Right lobe of liver (tissue), 4 donors: ENCODE measurements around the gene HCK.

Experiments used
- POLR2A ChIP-seq: fragments of 450-650 bp; IDR thresholded peaks from one replicate; pipeline ENCODE4 v1.6.1; 2017; ENCODE audit warnings: antibody characterized with exemption, mild to moderate bottlenecking
- TF ChIP-seq, protein P1 (sequence below), 4 donors: fragments of 200-600 bp in 3 of 4; fragments of 450-650 bp in 1 of 4; IDR thresholded peaks; one replicate each; pipeline versions ENCODE4 v1.5.1 to v1.8.0; 2016 to 2022; ENCODE audit warnings: antibody characterized with exemption in 4 of 4, mild to moderate bottlenecking in 2 of 4
- donor health status: DM: no; HTN: no; CAD: no.
- donor health status: DM: no; HTN: no; CAD: no.
- donor health status: DM: no; HTN: yes; CAD: no.

DNA sequence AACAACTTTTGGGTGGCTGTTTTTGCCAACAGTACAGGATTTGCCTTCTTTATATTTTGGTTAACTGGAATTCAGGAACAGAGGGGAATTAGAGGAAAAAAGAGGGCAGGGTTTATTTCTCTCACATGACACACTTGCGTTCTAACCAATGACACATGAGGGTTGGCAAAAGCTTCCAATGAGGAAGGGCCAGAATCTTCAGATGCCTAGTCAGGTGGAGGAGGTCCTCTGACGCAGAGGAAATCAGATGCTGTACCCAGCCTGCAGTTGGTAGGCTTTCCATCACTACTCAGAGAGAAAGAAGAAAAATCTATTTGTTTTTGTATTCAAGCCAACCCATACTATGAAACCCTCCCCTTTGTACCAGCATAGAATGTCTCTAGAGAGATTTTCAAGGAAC lies 78.3 kb downstream of the HCK start:
- TF ChIP-seq, protein P1, sequence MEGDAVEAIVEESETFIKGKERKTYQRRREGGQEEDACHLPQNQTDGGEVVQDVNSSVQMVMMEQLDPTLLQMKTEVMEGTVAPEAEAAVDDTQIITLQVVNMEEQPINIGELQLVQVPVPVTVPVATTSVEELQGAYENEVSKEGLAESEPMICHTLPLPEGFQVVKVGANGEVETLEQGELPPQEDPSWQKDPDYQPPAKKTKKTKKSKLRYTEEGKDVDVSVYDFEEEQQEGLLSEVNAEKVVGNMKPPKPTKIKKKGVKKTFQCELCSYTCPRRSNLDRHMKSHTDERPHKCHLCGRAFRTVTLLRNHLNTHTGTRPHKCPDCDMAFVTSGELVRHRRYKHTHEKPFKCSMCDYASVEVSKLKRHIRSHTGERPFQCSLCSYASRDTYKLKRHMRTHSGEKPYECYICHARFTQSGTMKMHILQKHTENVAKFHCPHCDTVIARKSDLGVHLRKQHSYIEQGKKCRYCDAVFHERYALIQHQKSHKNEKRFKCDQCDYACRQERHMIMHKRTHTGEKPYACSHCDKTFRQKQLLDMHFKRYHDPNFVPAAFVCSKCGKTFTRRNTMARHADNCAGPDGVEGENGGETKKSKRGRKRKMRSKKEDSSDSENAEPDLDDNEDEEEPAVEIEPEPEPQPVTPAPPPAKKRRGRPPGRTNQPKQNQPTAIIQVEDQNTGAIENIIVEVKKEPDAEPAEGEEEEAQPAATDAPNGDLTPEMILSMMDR (IDR thresholded peaks at IDR 0.05), result no peak
- TF ChIP-seq POLR2A, result no peak
